Measurements from ENCODE around the gene SEPTIN12.

The SEPTIN12 gene, protein sequence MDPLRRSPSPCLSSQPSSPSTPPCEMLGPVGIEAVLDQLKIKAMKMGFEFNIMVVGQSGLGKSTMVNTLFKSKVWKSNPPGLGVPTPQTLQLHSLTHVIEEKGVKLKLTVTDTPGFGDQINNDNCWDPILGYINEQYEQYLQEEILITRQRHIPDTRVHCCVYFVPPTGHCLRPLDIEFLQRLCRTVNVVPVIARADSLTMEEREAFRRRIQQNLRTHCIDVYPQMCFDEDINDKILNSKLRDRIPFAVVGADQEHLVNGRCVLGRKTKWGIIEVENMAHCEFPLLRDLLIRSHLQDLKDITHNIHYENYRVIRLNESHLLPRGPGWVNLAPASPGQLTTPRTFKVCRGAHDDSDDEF

DNA sequence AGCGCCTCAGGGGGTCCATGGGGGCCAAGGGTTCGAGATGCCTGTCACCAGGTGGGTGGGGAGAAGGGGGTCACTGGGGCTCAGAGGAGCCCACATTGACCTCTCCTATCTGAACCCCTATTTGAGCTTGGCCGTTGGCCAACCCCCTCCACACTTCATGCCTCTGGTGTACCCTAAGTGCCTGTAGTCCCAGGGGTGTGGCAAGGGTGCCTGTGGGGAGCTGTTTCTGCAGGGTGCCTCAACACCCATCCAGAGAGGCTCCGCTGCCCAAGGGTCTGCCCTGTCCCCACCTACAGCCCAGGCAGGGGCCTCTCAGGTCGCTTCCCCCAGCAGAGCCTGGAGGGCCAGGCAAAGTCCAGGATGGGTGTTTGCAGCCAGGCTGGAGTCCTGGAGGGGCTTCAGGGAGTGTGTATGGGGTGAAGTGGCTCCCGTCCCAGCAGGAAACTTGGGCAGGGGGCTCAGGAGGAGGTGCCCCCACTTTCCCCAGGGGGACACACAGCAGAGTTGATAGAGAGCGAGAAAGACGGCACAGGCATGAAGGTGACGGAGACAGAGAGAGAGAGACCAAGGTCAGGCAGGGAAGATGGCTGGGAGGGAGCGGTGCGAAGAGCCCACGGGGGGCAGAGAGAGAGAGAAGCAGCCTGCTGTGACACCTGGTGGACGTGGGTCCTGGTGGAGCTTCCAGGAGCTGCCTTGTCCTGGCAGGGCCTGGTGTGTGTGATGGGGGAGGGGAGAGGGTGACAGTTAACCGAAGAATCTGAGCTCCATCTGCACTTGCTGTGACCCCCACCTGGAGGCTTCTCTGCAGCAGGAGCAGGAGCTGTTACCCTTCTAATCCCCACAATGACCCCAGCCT lies at the start of gene SEPTIN12:
Gene SEPTIN12, minus strand, starts transcription at position 719 of the 856 bp plus-strand sequence. Its CDS starts 700 bp downstream, at position 19.
- CTCF ChIA-PET, result interaction anchor here (0.9 to 1.1 kb wide), 2 partner anchors 9 to 64 kb away, joined by 3 read pairs; no protein-coding TSS in a partner anchor
- TF ChIP-seq, protein P1, sequence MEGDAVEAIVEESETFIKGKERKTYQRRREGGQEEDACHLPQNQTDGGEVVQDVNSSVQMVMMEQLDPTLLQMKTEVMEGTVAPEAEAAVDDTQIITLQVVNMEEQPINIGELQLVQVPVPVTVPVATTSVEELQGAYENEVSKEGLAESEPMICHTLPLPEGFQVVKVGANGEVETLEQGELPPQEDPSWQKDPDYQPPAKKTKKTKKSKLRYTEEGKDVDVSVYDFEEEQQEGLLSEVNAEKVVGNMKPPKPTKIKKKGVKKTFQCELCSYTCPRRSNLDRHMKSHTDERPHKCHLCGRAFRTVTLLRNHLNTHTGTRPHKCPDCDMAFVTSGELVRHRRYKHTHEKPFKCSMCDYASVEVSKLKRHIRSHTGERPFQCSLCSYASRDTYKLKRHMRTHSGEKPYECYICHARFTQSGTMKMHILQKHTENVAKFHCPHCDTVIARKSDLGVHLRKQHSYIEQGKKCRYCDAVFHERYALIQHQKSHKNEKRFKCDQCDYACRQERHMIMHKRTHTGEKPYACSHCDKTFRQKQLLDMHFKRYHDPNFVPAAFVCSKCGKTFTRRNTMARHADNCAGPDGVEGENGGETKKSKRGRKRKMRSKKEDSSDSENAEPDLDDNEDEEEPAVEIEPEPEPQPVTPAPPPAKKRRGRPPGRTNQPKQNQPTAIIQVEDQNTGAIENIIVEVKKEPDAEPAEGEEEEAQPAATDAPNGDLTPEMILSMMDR (IDR thresholded peaks at IDR 0.05; ENCODE audit: control extremely low read depth, extremely low read depth, low read depth, missing control alignments), result no peak
- no peak for DNase-seq (ENCODE audit: extremely low spot score)
- POLR2A ChIA-PET, result interaction anchor here (0.6 kb wide), 1 partner anchor 73 kb away, joined by 8 read pairs; no protein-coding TSS in a partner anchor

DNA sequence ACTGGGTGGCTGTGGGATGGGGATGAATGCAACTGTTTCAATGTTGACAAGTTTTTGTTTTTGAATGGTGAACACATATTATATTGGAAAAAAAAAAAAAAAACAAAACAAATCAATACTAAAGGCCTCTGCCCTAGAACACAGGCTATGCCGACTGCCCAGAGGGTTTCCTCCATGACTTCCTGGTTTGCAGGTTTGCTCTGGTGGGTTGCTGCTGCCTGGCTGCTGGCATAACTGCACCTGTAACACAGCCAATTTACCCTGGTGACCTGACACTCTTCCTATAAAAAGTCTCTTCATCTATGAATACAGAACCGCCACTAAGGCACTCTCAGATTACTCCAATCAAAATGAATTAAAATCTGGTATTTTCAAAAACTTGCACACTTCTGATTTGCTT lies 48.6 kb upstream of the SEPTIN12 start:
- DNase-seq (ENCODE audit: extremely low spot score), result no peak
- POLR2A ChIA-PET, result no interaction called here
- TF ChIP-seq, protein P1 (IDR thresholded peaks at IDR 0.05; ENCODE audit: control extremely low read depth, extremely low read depth, low read depth, missing control alignments), result no peak
- CTCF ChIA-PET, result interaction anchor here (1.5 kb wide), 1 partner anchor 10 kb away, joined by 5 read pairs; the partner anchor contains the start of genes GLYR1 and UBN1

DNA sequence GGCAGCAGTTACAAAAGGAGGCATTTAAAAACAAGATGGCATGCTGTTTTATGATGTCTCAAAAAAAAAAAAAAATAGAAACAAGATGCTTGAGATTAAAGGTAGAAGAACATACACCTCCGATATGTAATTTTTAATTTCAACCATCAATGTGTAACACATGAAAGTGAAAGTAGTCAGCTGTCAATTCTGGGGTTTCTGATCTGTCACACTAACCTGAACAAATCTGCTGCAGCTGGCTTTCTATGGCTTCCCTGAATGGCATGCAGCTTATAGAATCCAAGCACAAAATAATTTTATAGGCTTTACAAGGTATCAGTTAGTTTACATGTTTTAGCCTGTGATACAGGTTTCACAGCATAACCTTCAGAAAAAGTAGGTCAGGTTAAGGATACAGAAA lies 45.4 kb upstream of the SEPTIN12 start:
- TF ChIP-seq, protein P1 (IDR thresholded peaks at IDR 0.05; ENCODE audit: control extremely low read depth, extremely low read depth, low read depth, missing control alignments), result no peak
- DNase-seq (ENCODE audit: extremely low spot score), result no peak
- POLR2A ChIA-PET, result interaction anchor here (0.6 kb wide), 1 partner anchor 9 kb away, joined by 7 read pairs; no protein-coding TSS in a partner anchor
- CTCF ChIA-PET, result interaction anchor here (1.4 to 1.7 kb wide), 3 partner anchors 9 to 12 kb away, joined by 3 to 4 read pairs (median 4); no protein-coding TSS in a partner anchor

DNA sequence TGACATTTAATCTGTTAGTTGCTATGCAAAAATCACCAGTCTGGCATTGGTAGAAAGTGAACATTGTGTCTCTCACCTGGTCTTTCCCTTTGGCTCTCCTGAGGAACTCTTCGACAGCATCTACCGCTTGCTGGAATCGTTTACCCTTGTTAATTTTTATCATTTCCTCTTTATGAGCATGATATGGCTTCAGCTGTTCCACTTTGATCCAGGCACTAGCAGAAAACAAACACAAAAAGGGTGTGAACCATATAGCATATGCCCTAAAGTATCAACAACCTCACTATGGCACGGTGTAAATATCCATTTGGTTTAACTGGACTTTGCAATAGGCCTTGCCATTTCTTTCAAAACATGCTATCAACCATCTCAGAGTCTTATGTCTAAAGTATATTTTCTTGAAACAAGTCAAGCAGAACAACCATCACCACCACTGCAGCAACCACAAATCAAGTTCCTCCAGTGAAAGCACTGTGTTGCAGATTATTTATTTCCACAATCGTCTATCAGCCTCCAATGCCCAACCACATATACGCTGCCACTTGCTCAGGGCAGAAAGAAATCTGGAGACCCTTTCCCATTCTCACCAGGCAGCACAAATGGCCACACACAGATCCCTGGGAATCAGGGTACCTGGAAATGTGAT lies 44.7 kb upstream of the SEPTIN12 start:
- TF ChIP-seq, protein P1 (IDR thresholded peaks at IDR 0.05; ENCODE audit: control extremely low read depth, extremely low read depth, low read depth, missing control alignments), result no peak
- POLR2A ChIA-PET, result no interaction called here

DNA sequence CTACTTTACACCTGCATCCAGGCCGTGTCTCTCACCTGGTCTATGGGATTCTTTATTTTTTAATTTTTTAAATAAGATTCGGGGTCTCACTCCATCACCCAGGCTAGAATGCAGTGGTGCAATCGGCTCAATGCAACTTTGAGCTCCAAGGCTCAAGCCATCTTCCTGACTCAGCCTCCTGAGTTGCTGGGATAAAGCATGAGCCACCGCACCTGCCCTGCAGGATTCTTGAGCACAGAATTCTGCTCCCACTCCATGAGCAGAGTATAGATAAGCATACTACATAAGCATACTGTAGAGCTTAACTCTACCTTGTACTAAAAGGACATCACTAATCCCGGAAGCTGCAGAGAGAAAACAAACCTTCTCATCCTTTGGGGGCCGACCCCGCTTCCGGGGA lies 43.5 kb upstream of the SEPTIN12 start:
- ChIA-PET POLR2A (interaction anchor here (1.0 kb wide), 1 partner anchor 11 kb away, joined by 3 read pairs; no protein-coding TSS in a partner anchor), CTCF (interaction anchor here (1.2 to 1.8 kb wide), 2 partner anchors 10 to 21 kb away, joined by 3 to 4 read pairs; no protein-coding TSS in a partner anchor)
- DNase-seq (ENCODE audit: extremely low spot score), result no peak
- TF ChIP-seq, protein P1 (IDR thresholded peaks at IDR 0.05; ENCODE audit: control extremely low read depth, extremely low read depth, low read depth, missing control alignments), result no peak

More for the DNA sequence above, 44.7 kb upstream of the SEPTIN12 start:
- CTCF ChIA-PET, result interaction anchor here (1.2 to 1.8 kb wide), 4 partner anchors 8 to 22 kb away, joined by 3 to 4 read pairs (median 4); no protein-coding TSS in a partner anchor
- no peak for DNase-seq (ENCODE audit: extremely low spot score)

Measured in GM10248 (cell line).